Measurements from ENCODE around the gene SVIL.
A peak's percentile ranks its signal among the peaks of the same experiment; 100 is the strongest.
"Not testable (repeated sequence)": the region's sequence is repeated elsewhere in the genome, so short reads cannot be mapped to it uniquely, and the experiment has no call there.

SVIL gene

GRCh38 chr10:29646238-29646902 lies 11.6 kb upstream of the SVIL start:
- intact Hi-C loops (cut with micrococcal nuclease), result no loop called here
- Mint-ChIP-seq H3K4me3 (no peak overlapping the region), H3K27me3 (no peaks in the 10 kb centered on the region), H3K9me3 (no peaks in the 10 kb centered on the region), H3K4me1 (ENCODE audit: low read depth) (peaks cover 31% of the 10 kb centered on the region), H3K36me3 (ENCODE audit: low read depth) (peaks cover 51% of the 10 kb centered on the region), H3K27ac (peak overlapping the region; percentile 38)

GRCh38 chr10:29643771-29644501 lies 9.2 kb upstream of the SVIL start:
- intact Hi-C loops (cut with micrococcal nuclease), result no loop called here
- no peaks in the 10 kb centered on the region for H3K27me3 Mint-ChIP-seq
- no peak overlapping the region for H3K4me3 Mint-ChIP-seq
- H3K9me3 Mint-ChIP-seq, result no peaks in the 10 kb centered on the region
- H3K4me1 Mint-ChIP-seq (ENCODE audit: low read depth), result peaks cover 36% of the 10 kb centered on the region
- H3K27ac Mint-ChIP-seq, result no peak overlapping the region
- peaks cover 63% of the 10 kb centered on the region for H3K36me3 Mint-ChIP-seq (ENCODE audit: low read depth)

- H3K4me3 Mint-ChIP-seq, result no peak overlapping the region
- intact Hi-C loops (cut with micrococcal nuclease), result no loop called here
- no peaks in the 10 kb centered on the region for H3K9me3 Mint-ChIP-seq
- no peaks in the 10 kb centered on the region for H3K27me3 Mint-ChIP-seq
- H3K27ac Mint-ChIP-seq, result no peak overlapping the region
- H3K36me3 Mint-ChIP-seq (ENCODE audit: low read depth), result peaks cover 61% of the 10 kb centered on the region
- H3K4me1 Mint-ChIP-seq (ENCODE audit: low read depth), result peaks cover 33% of the 10 kb centered on the region
Observed at GRCh38 chr10:29642990-29643389, 8.2 kb upstream of the SVIL start.

GRCh38 chr10:29637537-29637936 lies 2.8 kb upstream of the SVIL start:
- intact Hi-C loops (cut with micrococcal nuclease), result loop anchor here (10.0 kb wide), 1 partner anchor 97 kb away; no protein-coding TSS in a partner anchor
- peaks cover 57% of the 10 kb centered on the region for H3K4me1 Mint-ChIP-seq (ENCODE audit: low read depth)
- H3K27ac Mint-ChIP-seq, result no peak overlapping the region
- no peaks in the 10 kb centered on the region for H3K9me3 Mint-ChIP-seq
- H3K4me3 Mint-ChIP-seq, result no peak overlapping the region
- peaks cover 54% of the 10 kb centered on the region for H3K36me3 Mint-ChIP-seq (ENCODE audit: low read depth)
- no peaks in the 10 kb centered on the region for H3K27me3 Mint-ChIP-seq

DNA sequence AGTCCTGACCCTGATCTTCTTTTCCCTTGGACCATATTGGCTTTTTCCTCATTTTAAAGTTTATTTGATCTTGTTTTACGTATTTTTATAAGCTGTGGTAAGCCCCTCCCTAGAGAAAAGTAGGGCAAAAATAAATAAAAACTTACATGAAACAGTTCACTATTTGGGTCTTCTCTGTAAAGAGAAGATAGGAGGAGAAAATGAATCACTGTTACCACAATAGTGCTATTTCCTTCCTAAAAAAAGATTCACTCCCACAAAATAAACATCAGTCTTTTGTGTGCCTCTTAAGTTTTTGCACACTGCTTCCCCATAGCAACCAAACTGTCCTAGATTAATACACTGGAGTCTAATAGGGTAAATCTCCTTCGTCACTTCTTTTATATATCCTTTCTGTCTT lies 1.4 kb upstream of the SVIL start:
- H3K9me3 Mint-ChIP-seq, result no peaks in the 10 kb centered on the region
- H3K27me3 Mint-ChIP-seq, result no peaks in the 10 kb centered on the region
- H3K4me1 Mint-ChIP-seq (ENCODE audit: low read depth), result peaks cover 60% of the 10 kb centered on the region
- peak overlapping the region; percentile 19 for H3K27ac Mint-ChIP-seq
- no peak overlapping the region for H3K4me3 Mint-ChIP-seq
- intact Hi-C loops (cut with micrococcal nuclease), result loop anchor here (10.0 kb wide), 1 partner anchor 99 kb away; no protein-coding TSS in a partner anchor
- H3K36me3 Mint-ChIP-seq (ENCODE audit: low read depth), result peaks cover 50% of the 10 kb centered on the region

GRCh38 chr10:29635711-29636144 lies 957 bp upstream of the SVIL start:
- H3K27ac Mint-ChIP-seq, result peak overlapping the region; percentile 19
- no peak overlapping the region for H3K4me3 Mint-ChIP-seq
- H3K27me3 Mint-ChIP-seq, result no peaks in the 10 kb centered on the region
- intact Hi-C loops (cut with micrococcal nuclease), result loop anchor here (10.0 kb wide), 1 partner anchor 99 kb away; no protein-coding TSS in a partner anchor
- H3K36me3 Mint-ChIP-seq (ENCODE audit: low read depth), result peaks cover 51% of the 10 kb centered on the region
- no peaks in the 10 kb centered on the region for H3K9me3 Mint-ChIP-seq
- H3K4me1 Mint-ChIP-seq (ENCODE audit: low read depth), result peaks cover 63% of the 10 kb centered on the region

DNA sequence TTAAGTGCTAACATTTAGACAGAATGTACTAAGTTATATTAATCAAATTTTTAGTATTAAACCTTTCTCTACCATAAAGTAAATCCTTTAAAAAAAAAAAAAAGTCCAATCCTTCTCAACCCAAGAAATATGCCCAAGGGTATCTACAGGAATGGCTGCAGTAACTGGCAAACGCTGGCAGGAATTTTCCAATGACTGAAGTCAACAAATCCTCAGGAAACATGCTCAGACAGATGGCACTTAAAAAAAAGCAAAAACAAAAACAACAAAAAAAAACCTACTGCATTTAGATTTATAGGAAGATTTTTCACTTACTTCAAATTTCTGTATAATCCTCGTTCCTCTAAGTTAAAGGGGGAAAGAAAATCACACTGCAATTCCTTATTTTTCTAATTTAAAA lies 666 bp downstream of the SVIL start:
- no peaks in the 10 kb centered on the region for H3K27me3 Mint-ChIP-seq
- intact Hi-C loops (cut with micrococcal nuclease), result loop anchor here (10.0 kb wide), 1 partner anchor 101 kb away; no protein-coding TSS in a partner anchor
- H3K9me3 Mint-ChIP-seq, result no peaks in the 10 kb centered on the region
- H3K36me3 Mint-ChIP-seq (ENCODE audit: low read depth), result peaks cover 38% of the 10 kb centered on the region
- H3K4me1 Mint-ChIP-seq (ENCODE audit: low read depth), result peaks cover 62% of the 10 kb centered on the region
- H3K4me3 Mint-ChIP-seq, result no peak overlapping the region
- no peak overlapping the region for H3K27ac Mint-ChIP-seq

GRCh38 chr10:29631049-29631339 lies 3.8 kb downstream of the SVIL start:
- Mint-ChIP-seq H3K4me3 (no peak overlapping the region), H3K9me3 (no peaks in the 10 kb centered on the region), H3K27ac (peak overlapping the region; percentile 77), H3K27me3 (no peaks in the 10 kb centered on the region), H3K4me1 (ENCODE audit: low read depth) (peaks cover 52% of the 10 kb centered on the region), H3K36me3 (ENCODE audit: low read depth) (peaks cover 33% of the 10 kb centered on the region)
- intact Hi-C loops (cut with micrococcal nuclease), result loop anchor here (10.0 kb wide), 1 partner anchor 104 kb away; no protein-coding TSS in a partner anchor

- intact Hi-C loops (cut with micrococcal nuclease), result loop anchor here (10.0 kb wide), 1 partner anchor 104 kb away; no protein-coding TSS in a partner anchor
- Mint-ChIP-seq H3K9me3 (no peaks in the 10 kb centered on the region), H3K4me3 (no peak overlapping the region), H3K36me3 (ENCODE audit: low read depth) (peaks cover 38% of the 10 kb centered on the region), H3K4me1 (ENCODE audit: low read depth) (peaks cover 52% of the 10 kb centered on the region), H3K27me3 (no peaks in the 10 kb centered on the region), H3K27ac (peak overlapping the region; percentile 77)
Observed at GRCh38 chr10:29630205-29631048, 4.3 kb downstream of the SVIL start.

DNA sequence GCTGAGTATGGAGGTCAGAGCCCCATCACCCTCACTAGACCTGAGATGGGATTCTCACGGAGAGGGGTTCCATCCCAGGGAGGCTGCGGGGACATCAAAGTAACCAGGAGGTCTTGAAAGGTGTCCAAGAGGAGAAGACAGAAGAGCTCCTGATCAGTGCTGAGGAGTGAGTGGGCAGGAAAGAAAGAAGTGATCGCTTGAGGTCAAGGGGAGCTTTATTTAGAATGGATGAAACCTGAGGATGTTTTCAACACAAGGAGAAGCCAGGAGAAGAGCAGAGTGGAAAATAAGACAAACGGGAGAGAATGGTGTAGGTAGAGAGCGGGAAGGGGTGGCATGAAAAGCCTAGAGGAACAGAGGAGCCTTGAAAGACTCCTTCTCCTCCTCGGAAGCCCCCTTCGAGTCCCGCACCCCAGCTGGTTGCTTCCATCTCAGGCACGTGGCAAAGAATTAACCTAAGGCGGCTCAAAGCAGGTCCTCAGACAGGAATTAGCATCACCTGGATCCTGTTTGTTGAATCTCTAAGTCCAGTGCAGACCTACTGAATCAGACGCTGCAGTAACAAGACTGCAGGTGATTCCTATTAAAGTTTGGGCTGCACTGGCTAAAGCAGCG lies 5.8 kb downstream of the SVIL start:
- H3K9me3 Mint-ChIP-seq, result no peaks in the 10 kb centered on the region
- H3K4me3 Mint-ChIP-seq, result no peak overlapping the region
- no peak overlapping the region for H3K27ac Mint-ChIP-seq
- peaks cover 38% of the 10 kb centered on the region for H3K4me1 Mint-ChIP-seq (ENCODE audit: low read depth)
- intact Hi-C loops (cut with micrococcal nuclease), result no loop called here
- peaks cover 36% of the 10 kb centered on the region for H3K36me3 Mint-ChIP-seq (ENCODE audit: low read depth)
- no peaks in the 10 kb centered on the region for H3K27me3 Mint-ChIP-seq

GRCh38 chr10:29628311-29628710 lies 6.5 kb downstream of the SVIL start:
- peaks cover 34% of the 10 kb centered on the region for H3K36me3 Mint-ChIP-seq (ENCODE audit: low read depth)
- H3K27me3 Mint-ChIP-seq, result no peaks in the 10 kb centered on the region
- no peak overlapping the region for H3K27ac Mint-ChIP-seq
- no peaks in the 10 kb centered on the region for H3K9me3 Mint-ChIP-seq
- H3K4me1 Mint-ChIP-seq (ENCODE audit: low read depth), result peaks cover 35% of the 10 kb centered on the region
- intact Hi-C loops (cut with micrococcal nuclease), result no loop called here
- H3K4me3 Mint-ChIP-seq, result no peak overlapping the region

DNA sequence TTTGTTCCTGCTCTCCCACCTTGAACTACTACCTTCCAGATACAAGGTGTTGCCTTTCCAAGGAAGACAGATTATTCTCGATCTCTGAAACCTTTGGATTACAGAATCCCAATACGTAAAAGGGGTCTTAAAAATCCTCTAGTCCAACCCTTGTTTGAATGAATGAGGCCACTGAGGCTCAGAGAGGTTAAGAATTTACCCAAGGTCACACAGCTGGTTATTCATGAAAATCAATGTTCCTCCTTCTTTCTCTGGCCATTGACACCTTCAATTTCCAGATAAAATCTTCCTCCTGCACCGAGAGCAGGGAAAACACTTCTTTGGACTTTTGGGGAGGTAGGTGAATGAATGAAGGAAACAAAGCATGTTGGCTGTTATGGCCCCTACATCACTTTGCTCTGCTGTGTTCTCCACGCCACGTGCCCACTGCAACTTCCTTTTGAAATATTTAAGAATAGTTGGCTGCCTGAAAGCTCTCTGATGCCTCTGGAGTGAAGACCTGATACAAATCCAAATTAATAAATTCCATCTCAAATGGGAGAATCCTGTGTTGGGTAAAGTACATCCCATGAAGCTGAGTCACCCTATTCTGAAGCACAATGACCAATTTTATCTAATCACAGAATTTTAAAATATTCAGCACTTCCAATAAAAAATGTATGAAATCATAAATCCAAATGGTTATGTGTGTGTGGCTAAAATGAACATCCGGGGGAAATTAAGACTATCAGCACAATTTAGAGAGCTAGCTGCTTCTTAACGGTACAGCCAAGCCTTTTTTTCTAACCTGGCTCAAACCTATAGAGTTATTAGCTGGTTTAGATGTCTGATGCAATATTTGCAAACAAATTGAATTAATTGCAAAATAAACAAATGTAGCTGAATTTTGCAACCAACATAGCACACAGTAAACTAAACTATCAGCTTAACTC lies 7.3 kb downstream of the SVIL start:
- Mint-ChIP-seq H3K4me3 (no peak overlapping the region), H3K9me3 (no peaks in the 10 kb centered on the region), H3K36me3 (ENCODE audit: low read depth) (peaks cover 31% of the 10 kb centered on the region), H3K27me3 (no peaks in the 10 kb centered on the region), H3K27ac (no peak overlapping the region), H3K4me1 (ENCODE audit: low read depth) (peaks cover 38% of the 10 kb centered on the region)
- intact Hi-C loops (cut with micrococcal nuclease), result no loop called here

- H3K4me3 Mint-ChIP-seq; H3K27ac Mint-ChIP-seq; H3K9me3 Mint-ChIP-seq; H3K27me3 Mint-ChIP-seq; intact Hi-C loops (cut with micrococcal nuclease): not testable (repeated sequence)
- peaks cover 21% of the 10 kb centered on the region for H3K36me3 Mint-ChIP-seq (ENCODE audit: low read depth)
- peaks cover 25% of the 10 kb centered on the region for H3K4me1 Mint-ChIP-seq (ENCODE audit: low read depth)
Observed at GRCh38 chr10:29624357-29624756, 10.4 kb downstream of the SVIL start.

Measured in dendritic cell treated with granulocyte-macrophage colony-stimulating factor and Interleukin-4, amounts not matched to agents 40 ng/mL and 50 ng/mL, for 4 days (primary cell).